Upper lobe of right lung (tissue), 1 donor: ENCODE data around the gene PKD2L1. TPM values are rescaled to one million over a fixed set of nuclear protein-coding genes. Genes with fewer than 3 reads are reported as not detected.
A peak's percentile ranks its signal among the peaks of the same experiment; 100 is the strongest.
"Not testable (repeated sequence)": the region's sequence is repeated elsewhere in the genome, so short reads cannot be mapped to it uniquely, and the experiment has no call there.

Source experiments
- ATAC-seq: fragments of 200-7000 bp; cut with Tn5 transposase; one replicate; pipeline ENCODE4 v1.9.1; 2020; ENCODE audit warnings: mild to moderate bottlenecking, moderate library complexity
- DNase-seq: peaks from one replicate; pipeline ENCODE4 v3.0.0-alpha.2; 2020
- H3K27ac ChIP-seq: fragments of 200-600 bp; one replicate; pipeline ENCODE4 v1.8.0; 2022
- H3K27me3 ChIP-seq: fragments of 200-600 bp; one replicate; pipeline ENCODE4 v1.8.0; 2022; ENCODE audit warnings: mild to moderate bottlenecking
- H3K36me3 ChIP-seq: fragments of 200-600 bp; one replicate; pipeline ENCODE4 v1.8.0; 2022
- H3K4me1 ChIP-seq: fragments of 200-600 bp; one replicate; pipeline ENCODE4 v1.8.0; 2022
- H3K4me3 ChIP-seq: fragments of 200-600 bp; one replicate; pipeline ENCODE4 v1.8.0; 2022; ENCODE audit warnings: mild to moderate bottlenecking
- H3K9me3 ChIP-seq: fragments of 200-600 bp; one replicate; pipeline ENCODE4 v1.8.0; 2022
- intact Hi-C: fragments of 100-400 bp; cut with DNase I; formaldehyde crosslinking; loops from one replicate; pipeline ENCODE4 v1.11.0; 2022
- total RNA-seq: library from RNA; stranded (reverse); fragmentation: NEBNext Ultra II Directional; extraction: Animal tissue kit (Norgen Biotek cat#: 25700); gene quantifications from one replicate; pipeline ENCODE4 v1.2.1, GENCODE V29; 2021
- TF ChIP-seq, protein P1 (sequence below): fragments of 200-600 bp; IDR thresholded peaks from one replicate; pipeline ENCODE4 v1.8.0; 2022; ENCODE audit warnings: antibody characterized with exemption
- donor health status: DM: no; HTN: yes; CAD: no; lungs with severe emphysema.

Gene PKD2L1
- total RNA-seq, 1 donor from 2014 or later: 2.1 TPM

DNA sequence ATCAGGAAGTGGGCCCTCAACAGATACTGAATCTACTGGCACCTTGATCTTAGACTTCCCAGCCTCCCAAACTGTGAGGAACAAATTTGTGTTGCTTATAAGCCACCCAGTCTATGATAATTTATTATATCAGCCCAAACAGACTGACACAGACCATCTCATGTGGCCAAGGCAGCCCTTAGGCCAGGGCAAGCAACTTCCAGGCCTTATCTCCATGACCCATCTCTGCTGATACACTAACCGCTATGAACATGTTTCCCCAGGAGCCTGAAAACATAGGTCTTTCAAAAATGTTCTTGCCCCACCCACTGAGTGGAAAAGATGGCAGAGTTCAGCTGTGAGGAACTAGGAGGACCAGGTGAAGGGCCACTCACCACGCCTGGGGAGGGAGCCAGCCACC lies 40.4 kb downstream of the PKD2L1 start:
- no peak overlapping the region for H3K27ac ChIP-seq
- ATAC-seq: no peak

GRCh38 chr10:100288196-100288595 lies 41.8 kb downstream of the PKD2L1 start:
- TF ChIP-seq, protein P1, sequence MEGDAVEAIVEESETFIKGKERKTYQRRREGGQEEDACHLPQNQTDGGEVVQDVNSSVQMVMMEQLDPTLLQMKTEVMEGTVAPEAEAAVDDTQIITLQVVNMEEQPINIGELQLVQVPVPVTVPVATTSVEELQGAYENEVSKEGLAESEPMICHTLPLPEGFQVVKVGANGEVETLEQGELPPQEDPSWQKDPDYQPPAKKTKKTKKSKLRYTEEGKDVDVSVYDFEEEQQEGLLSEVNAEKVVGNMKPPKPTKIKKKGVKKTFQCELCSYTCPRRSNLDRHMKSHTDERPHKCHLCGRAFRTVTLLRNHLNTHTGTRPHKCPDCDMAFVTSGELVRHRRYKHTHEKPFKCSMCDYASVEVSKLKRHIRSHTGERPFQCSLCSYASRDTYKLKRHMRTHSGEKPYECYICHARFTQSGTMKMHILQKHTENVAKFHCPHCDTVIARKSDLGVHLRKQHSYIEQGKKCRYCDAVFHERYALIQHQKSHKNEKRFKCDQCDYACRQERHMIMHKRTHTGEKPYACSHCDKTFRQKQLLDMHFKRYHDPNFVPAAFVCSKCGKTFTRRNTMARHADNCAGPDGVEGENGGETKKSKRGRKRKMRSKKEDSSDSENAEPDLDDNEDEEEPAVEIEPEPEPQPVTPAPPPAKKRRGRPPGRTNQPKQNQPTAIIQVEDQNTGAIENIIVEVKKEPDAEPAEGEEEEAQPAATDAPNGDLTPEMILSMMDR: no peak

More for the DNA sequence above, 40.4 kb downstream of the PKD2L1 start:
- Histone ChIP-seq H3K4me1 (peaks cover 32% of the 10 kb centered on the region), H3K9me3 (no peaks in the 10 kb centered on the region), H3K4me3 (no peak overlapping the region), H3K27me3 (no peaks in the 10 kb centered on the region), H3K36me3 (no peaks in the 10 kb centered on the region)
- TF ChIP-seq, protein P1: no peak
- intact Hi-C loops: no loop called here
- DNase-seq: no peak

GRCh38 chr10:100287756-100288155 lies 42.3 kb downstream of the PKD2L1 start:
- DNase-seq: no peak
- intact Hi-C loops: no loop called here
- Histone ChIP-seq H3K4me1 (peaks cover 39% of the 10 kb centered on the region), H3K27ac (no peak overlapping the region), H3K4me3 (no peak overlapping the region), H3K27me3 (no peaks in the 10 kb centered on the region), H3K36me3 (no peaks in the 10 kb centered on the region), H3K9me3 (no peaks in the 10 kb centered on the region)
- no peak for ATAC-seq
- TF ChIP-seq, protein P1: no peak

More at GRCh38 chr10:100288196-100288595, 41.8 kb downstream of the PKD2L1 start:
- intact Hi-C loops: no loop called here
- H3K27me3 ChIP-seq: no peaks in the 10 kb centered on the region
- DNase-seq (no peak), ATAC-seq (no peak)
- H3K4me1 ChIP-seq: peaks cover 39% of the 10 kb centered on the region
- H3K36me3 ChIP-seq: no peaks in the 10 kb centered on the region
- no peaks in the 10 kb centered on the region for H3K9me3 ChIP-seq
- no peak overlapping the region for H3K27ac ChIP-seq
- H3K4me3 ChIP-seq: no peak overlapping the region

GRCh38 chr10:100286051-100287033 lies 43.7 kb downstream of the PKD2L1 start, which contains the start of gene BLOC1S2:
Gene BLOC1S2, minus strand, starts transcription at chr10:100286680. Its CDS starts 21 bp downstream, at chr10:100286659.
- H3K4me1 ChIP-seq: peaks cover 31% of the 10 kb centered on the region
- H3K27me3 ChIP-seq: no peaks in the 10 kb centered on the region
- no peaks in the 10 kb centered on the region for H3K9me3 ChIP-seq
- TF ChIP-seq, protein P1: no peak
- DNase-seq (peak; percentile 94), ATAC-seq (peak; percentile 95)
- peaks cover under 1% of the 10 kb centered on the region for H3K36me3 ChIP-seq
- intact Hi-C loops: no loop called here
- peak within 1 kb of the TSS; percentile 97 for H3K4me3 ChIP-seq
- peak within 1 kb of the TSS; percentile 93 for H3K27ac ChIP-seq

DNA sequence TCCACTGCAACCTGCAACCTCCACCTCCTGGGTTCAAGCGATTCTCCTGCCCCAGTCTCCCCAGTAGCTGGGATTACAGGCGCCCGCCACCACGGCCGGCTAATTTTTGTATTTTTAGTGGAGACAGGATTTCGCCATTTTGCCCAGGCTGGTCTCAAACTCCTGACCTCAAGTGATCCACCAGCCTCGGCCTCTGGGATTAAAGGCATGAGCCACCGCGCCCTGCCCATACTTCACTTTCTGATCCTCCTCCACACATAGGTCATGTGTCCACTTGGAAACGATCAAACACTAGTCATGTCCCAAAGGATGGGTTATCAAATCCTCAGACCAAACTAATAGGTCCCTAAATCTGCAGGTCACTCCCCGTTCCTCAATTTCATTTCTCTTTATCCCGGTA lies 44.7 kb downstream of the PKD2L1 start:
- H3K4me3 ChIP-seq: peak overlapping the region; percentile 97
- intact Hi-C loops, H3K27me3 ChIP-seq, ATAC-seq, DNase-seq, H3K9me3 ChIP-seq: not testable (repeated sequence)
- peaks cover 31% of the 10 kb centered on the region for H3K4me1 ChIP-seq
- peak overlapping the region; percentile 93 for H3K27ac ChIP-seq
- peaks cover 10% of the 10 kb centered on the region for H3K36me3 ChIP-seq

DNA sequence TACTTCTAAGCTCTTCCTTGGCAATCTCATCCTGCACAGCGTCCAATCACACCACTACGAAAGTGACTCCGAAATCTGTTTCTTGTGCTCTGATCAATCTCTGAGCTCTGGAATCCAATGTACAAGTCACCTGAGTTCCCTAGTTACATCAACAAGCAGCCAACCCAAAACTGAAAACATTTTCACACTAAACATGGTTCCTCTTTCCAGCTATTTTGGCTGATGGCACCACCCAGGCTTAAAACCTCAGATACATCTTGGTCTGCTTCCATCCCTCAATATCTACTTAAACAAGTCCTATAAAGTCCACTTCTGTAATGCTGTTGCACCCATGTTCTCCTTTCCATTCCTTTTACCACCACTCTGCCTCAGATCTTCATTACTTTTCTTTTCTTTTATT lies 47.1 kb downstream of the PKD2L1 start:
- DNase-seq: no peak
- no peak for ATAC-seq
- TF ChIP-seq, protein P1: no peak
- H3K27ac ChIP-seq: no peak overlapping the region
- peaks cover 31% of the 10 kb centered on the region for H3K4me1 ChIP-seq
- H3K27me3 ChIP-seq: no peaks in the 10 kb centered on the region
- H3K4me3 ChIP-seq: no peak overlapping the region
- H3K36me3 ChIP-seq: peaks cover 28% of the 10 kb centered on the region
- H3K9me3 ChIP-seq: no peaks in the 10 kb centered on the region
- intact Hi-C loops: no loop called here

DNA sequence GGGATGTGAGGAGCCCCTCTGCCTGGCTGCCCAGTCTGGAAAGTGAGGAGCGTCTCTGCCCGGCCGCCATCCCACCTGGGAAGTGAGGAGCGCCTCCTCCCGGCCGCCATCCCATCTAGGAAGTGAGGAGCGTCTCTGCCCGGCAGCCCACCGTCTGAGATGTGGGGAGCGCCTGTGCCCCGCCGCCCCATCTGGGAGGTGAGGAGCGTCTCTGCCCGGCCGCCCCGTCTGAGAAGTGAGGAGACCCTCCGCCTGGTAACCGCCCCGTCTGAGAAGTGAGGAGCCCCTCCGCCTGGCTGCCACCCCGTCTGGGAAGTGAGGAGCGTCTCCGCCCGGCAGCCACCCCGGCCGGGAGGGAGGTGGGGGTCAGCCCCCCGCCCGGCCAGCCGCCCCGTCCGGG lies 53.1 kb downstream of the PKD2L1 start:
- H3K9me3 ChIP-seq, H3K4me1 ChIP-seq, ATAC-seq, H3K4me3 ChIP-seq, DNase-seq, intact Hi-C loops, H3K27ac ChIP-seq, H3K27me3 ChIP-seq: not testable (repeated sequence)
- peaks cover 47% of the 10 kb centered on the region for H3K36me3 ChIP-seq
